OCI-LY1 (cell line): ENCODE results near the gene ARHGEF4.

Experiments used
- EZH2 ChIP-seq: fragments of 200-600 bp; sonication (generic), shearing (Covaris generic); IDR thresholded peaks from 2 replicates; pipeline ENCODE4 v1.8.0; 2017; ENCODE audit warnings: borderline replicate concordance, mixed run types, mild to moderate bottlenecking, antibody characterized with exemption, low read length, moderate library complexity, mixed read lengths
- TF ChIP-seq, protein P1 (sequence below): fragments of 200-600 bp; sonication (generic), shearing (Covaris generic); IDR thresholded peaks from 2 replicates; pipeline ENCODE4 v1.5.1; 2017; ENCODE audit warnings: mild to moderate bottlenecking, antibody characterized with exemption, low read length, moderate library complexity, mixed read lengths

DNA sequence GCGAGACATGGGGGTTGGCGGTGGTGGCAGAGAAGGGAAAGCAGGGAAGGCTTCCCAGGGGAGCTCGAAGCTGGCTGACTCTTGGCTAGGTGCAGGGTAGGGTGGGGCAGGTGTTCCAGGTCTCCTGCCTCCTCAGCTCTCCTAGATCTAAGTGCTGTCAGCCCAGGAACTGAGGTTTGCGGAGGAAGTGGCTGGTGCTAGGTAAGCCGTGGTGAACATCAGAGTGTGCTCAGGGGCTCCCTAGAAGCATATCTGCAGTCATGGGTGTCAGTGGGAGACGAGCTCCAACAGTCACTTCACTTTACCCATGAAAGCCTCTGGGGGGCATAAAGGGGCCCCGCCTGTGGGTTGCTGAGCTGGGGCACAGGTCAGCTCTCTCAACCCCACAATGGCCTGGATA, 34.1 kb downstream of the ARHGEF4 start:
- TF ChIP-seq, protein P1, sequence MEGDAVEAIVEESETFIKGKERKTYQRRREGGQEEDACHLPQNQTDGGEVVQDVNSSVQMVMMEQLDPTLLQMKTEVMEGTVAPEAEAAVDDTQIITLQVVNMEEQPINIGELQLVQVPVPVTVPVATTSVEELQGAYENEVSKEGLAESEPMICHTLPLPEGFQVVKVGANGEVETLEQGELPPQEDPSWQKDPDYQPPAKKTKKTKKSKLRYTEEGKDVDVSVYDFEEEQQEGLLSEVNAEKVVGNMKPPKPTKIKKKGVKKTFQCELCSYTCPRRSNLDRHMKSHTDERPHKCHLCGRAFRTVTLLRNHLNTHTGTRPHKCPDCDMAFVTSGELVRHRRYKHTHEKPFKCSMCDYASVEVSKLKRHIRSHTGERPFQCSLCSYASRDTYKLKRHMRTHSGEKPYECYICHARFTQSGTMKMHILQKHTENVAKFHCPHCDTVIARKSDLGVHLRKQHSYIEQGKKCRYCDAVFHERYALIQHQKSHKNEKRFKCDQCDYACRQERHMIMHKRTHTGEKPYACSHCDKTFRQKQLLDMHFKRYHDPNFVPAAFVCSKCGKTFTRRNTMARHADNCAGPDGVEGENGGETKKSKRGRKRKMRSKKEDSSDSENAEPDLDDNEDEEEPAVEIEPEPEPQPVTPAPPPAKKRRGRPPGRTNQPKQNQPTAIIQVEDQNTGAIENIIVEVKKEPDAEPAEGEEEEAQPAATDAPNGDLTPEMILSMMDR: no peak
- no peak for TF ChIP-seq EZH2
